GM13977 (cell line): ENCODE measurements around the gene ASRGL1.

Source experiments
- DNase-seq: peaks from one replicate; pipeline ENCODE4 v3.0.0; 2012; ENCODE audit warnings: low spot score
- CTCF ChIP-seq: IDR thresholded peaks from 2 replicates; pipeline ENCODE4 v1.5.1; 2012; ENCODE audit warnings: mild to moderate bottlenecking, control low read depth; ENCODE audit not compliant: insufficient read depth; ENCODE audit errors: extremely low read depth, missing control alignments
- in situ Hi-C: fragments of 300-500 bp; cut with MboI; formaldehyde crosslinking; loops from one replicate; pipeline ENCODE4 v1.12.0; 2022; ENCODE audit warnings: low sequenced_read_pairs, low pct_unique_long_range_greater_than_20kb, mixed read lengths, inconsistent platforms; ENCODE audit not compliant: unreplicated experiment

The ASRGL1 gene

GRCh38 chr11:62427630-62428233, 90.5 kb downstream of the ASRGL1 start:
- TF ChIP-seq CTCF: no peak
- in situ Hi-C loops: loop anchor here (10.0 kb wide), 1 partner anchor 137 kb away; no protein-coding TSS in a partner anchor
- peak; percentile 39 for DNase-seq

- in situ Hi-C loops: loop anchor here (10.0 kb wide), 1 partner anchor 136 kb away; no protein-coding TSS in a partner anchor
- no peak for DNase-seq
- no peak for TF ChIP-seq CTCF
Observed at GRCh38 chr11:62428871-62429560, 91.8 kb downstream of the ASRGL1 start.

GRCh38 chr11:62430425-62430824, 93.2 kb downstream of the ASRGL1 start:
- in situ Hi-C loops: no loop called here
- no peak for TF ChIP-seq CTCF
- DNase-seq: no peak

- TF ChIP-seq CTCF: no peak
- DNase-seq: no peak
- in situ Hi-C loops: no loop called here
Observed at GRCh38 chr11:62431171-62431901, 94.1 kb downstream of the ASRGL1 start.

- in situ Hi-C loops: no loop called here
- DNase-seq: no peak
- no peak for TF ChIP-seq CTCF
Observed at GRCh38 chr11:62432695-62433094, 95.4 kb downstream of the ASRGL1 start.

- in situ Hi-C loops: no loop called here
- no peak for TF ChIP-seq CTCF
- DNase-seq: no peak
Observed at GRCh38 chr11:62433141-62433903, 96.1 kb downstream of the ASRGL1 start.
